H1 (cell line): Measurements from ENCODE around the gene HINT3.

Experiments
- CBX8 ChIP-seq: fragments of 300-800, 300-1000 bp; sonication (generic); IDR thresholded peaks from 2 replicates; pipeline ENCODE4 v1.7.1; 2016; ENCODE audit warnings: low read depth, low read length, borderline replicate concordance
- POLR2A ChIP-seq, 2 experiments: IDR thresholded peaks; 1 replicate in 1 of 2; 2 replicates in 1 of 2; pipeline ENCODE4 v1.6.1; 2011; ENCODE audit warnings: low read depth in 2 of 2, low read length in 2 of 2, mild to moderate bottlenecking in 2 of 2; ENCODE audit errors: control extremely low read depth in 1 of 2
- POLR2AphosphoS5 ChIP-seq: IDR thresholded peaks from 2 replicates; pipeline ENCODE4 v1.6.1; 2011; ENCODE audit warnings: low read depth, low read length
- TF ChIP-seq, protein P1 (sequence below), 3 experiments: IDR thresholded peaks; 1 replicate in 2 of 3; 2 replicates in 1 of 3; pipeline versions ENCODE4 v1.5.1 to v1.6.1; 2011; ENCODE audit warnings: low read length in 3 of 3, mild to moderate bottlenecking in 3 of 3, inconsistent platforms in 2 of 3, low read depth in 1 of 3, moderate library complexity in 1 of 3; ENCODE audit not compliant: insufficient read depth in 1 of 3; ENCODE audit errors: control extremely low read depth in 1 of 3

DNA sequence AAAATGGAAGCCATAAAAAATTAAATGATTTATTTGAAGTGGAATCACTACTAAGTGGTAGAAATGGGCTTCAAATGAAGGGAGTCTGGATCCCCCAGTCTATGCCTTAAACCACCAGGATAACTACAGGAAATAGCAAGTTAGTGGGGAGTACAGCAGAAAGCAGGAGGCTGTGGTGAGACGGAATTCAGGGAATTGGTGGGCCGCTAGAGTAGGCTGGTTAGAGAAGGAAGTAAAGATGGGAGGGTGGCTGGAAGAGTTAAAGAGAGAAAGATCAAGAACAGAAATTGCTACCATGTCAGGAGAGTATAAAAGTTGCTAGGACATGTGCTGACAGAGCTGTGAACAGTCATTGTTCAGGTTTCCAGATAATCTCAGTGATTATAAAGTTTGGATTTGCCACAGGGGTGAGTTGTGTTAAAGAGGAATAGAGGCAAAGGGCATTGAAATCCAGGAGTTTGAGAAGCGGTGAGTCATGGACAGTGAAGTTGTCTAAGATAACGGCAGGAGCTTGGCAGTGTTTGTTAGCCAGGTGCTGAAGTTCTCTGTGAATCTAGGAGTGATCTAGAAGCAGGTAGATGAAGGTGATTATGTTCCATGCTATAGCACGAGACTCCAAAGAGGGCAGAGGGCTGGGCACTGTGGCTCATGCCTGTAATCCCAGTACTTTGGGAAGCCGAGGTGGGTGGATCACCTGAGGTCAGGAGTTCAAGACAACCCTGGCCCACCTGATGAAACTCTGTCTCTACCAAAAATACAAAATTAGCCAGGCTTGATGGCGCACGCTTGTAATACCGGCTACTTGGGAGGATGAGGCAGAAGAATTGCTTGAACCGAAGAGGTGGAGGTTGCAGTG, 13.7 kb upstream of the HINT3 start:
- TF ChIP-seq POLR2A (IDR thresholded peaks at IDR 0.05; ENCODE audit: control extremely low read depth in 1 of 2, low read depth in 2 of 2, low read length in 2 of 2) (no peak), POLR2AphosphoS5 (no peak), CBX8 (no peak)
- TF ChIP-seq, protein P1, sequence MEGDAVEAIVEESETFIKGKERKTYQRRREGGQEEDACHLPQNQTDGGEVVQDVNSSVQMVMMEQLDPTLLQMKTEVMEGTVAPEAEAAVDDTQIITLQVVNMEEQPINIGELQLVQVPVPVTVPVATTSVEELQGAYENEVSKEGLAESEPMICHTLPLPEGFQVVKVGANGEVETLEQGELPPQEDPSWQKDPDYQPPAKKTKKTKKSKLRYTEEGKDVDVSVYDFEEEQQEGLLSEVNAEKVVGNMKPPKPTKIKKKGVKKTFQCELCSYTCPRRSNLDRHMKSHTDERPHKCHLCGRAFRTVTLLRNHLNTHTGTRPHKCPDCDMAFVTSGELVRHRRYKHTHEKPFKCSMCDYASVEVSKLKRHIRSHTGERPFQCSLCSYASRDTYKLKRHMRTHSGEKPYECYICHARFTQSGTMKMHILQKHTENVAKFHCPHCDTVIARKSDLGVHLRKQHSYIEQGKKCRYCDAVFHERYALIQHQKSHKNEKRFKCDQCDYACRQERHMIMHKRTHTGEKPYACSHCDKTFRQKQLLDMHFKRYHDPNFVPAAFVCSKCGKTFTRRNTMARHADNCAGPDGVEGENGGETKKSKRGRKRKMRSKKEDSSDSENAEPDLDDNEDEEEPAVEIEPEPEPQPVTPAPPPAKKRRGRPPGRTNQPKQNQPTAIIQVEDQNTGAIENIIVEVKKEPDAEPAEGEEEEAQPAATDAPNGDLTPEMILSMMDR (IDR thresholded peaks at IDR 0.05; ENCODE audit: control extremely low read depth in 1 of 3, insufficient read depth in 1 of 3, low read depth in 1 of 3, low read length in 3 of 3), result no peak
